Panc1 (cell line): ENCODE data around the gene EPHX1. TPM values are rescaled to one million over a fixed set of nuclear protein-coding genes. Genes with fewer than 3 reads are reported as not detected.
A peak's percentile ranks its signal among the peaks of the same experiment; 100 is the strongest.

Experiments
- ATAC-seq: fragments of 200-7000 bp; cut with Tn5 transposase; 2 replicates; pipeline ENCODE4 v1.9.1; 2020; ENCODE audit warnings: mild to moderate bottlenecking, moderate library complexity
- BruUV-seq: library from RNA; stranded (reverse); fragments of 400-500 nt; replicated peaks from 2 replicates; lab custom pipeline; 2021; lab: Mats Ljungman, UMichigan
- CTCF ChIA-PET: fragments of 300-600 bp; sonication (Branson Sonifier 250); formaldehyde crosslinking; loops from one replicate; lab custom pipeline; 2022; ENCODE audit warnings: antibody characterized with exemption; lab: Charles Lee
- POLR2A ChIA-PET: fragments of 300-600 bp; sonication (Branson Sonifier 250); formaldehyde crosslinking; loops from one replicate; lab custom pipeline; 2022; ENCODE audit warnings: antibody characterized with exemption; lab: Charles Lee
- DNase-seq: peaks from one replicate; pipeline ENCODE4 v3.0.0-alpha.2; 2010; ENCODE audit warnings: low read depth, low spot score
- H3K27ac ChIP-seq: 2 replicates; pipeline ENCODE4 v1.5.1; 2011; ENCODE audit warnings: mild to moderate bottlenecking, low read length, inconsistent platforms
- H3K27me3 ChIP-seq: fragments of 200-500 bp; sonication (Bioruptor generic); 2 replicates; pipeline ENCODE4 v1.6.0; 2014; ENCODE audit warnings: low read length, inconsistent platforms; ENCODE audit not compliant: control insufficient read depth, insufficient read depth
- H3K36me3 ChIP-seq: fragments of 200-500 bp; sonication (Bioruptor generic); 2 replicates; pipeline ENCODE4 v1.5.1; 2014; ENCODE audit warnings: inconsistent platforms, mild to moderate bottlenecking, low read length, moderate library complexity; ENCODE audit not compliant: control insufficient read depth, insufficient read depth
- H3K4me1 ChIP-seq: 2 replicates; pipeline ENCODE4 v1.5.1; 2011; ENCODE audit warnings: inconsistent platforms, mild to moderate bottlenecking, low read length, moderate library complexity; ENCODE audit not compliant: control insufficient read depth, insufficient read depth
- H3K4me3 ChIP-seq, 2 experiments: 2 replicates each; pipeline ENCODE4 v1.5.1; 2011 to 2012; ENCODE audit warnings: low read depth in 2 of 2, low read length in 2 of 2, mild to moderate bottlenecking in 2 of 2, inconsistent platforms in 1 of 2, moderate library complexity in 1 of 2
- H3K9me3 ChIP-seq: fragments of 200-500 bp; sonication (Bioruptor generic); 2 replicates; pipeline ENCODE4 v1.5.1; 2014; ENCODE audit warnings: low read depth, mild to moderate bottlenecking, inconsistent platforms, low read length, moderate library complexity; ENCODE audit not compliant: control insufficient read depth, insufficient read depth
- CTCF ChIP-seq: fragments of 450-650 bp; IDR thresholded peaks from 2 replicates; pipeline ENCODE4 v1.5.1; 2017; ENCODE audit warnings: mild to moderate bottlenecking
- POLR2AphosphoS5 ChIP-seq: IDR thresholded peaks from 2 replicates; pipeline ENCODE4 v1.6.1; 2012; ENCODE audit warnings: mild to moderate bottlenecking, low read depth, low read length, moderate library complexity
- REST ChIP-seq, 2 experiments: IDR thresholded peaks; 2 replicates each; pipeline ENCODE4 v1.6.1; 2011 to 2012; ENCODE audit warnings: low read depth in 2 of 2, control low read depth in 1 of 2, low read length in 1 of 2, mild to moderate bottlenecking in 1 of 2, moderate library complexity in 1 of 2; ENCODE audit not compliant: insufficient read depth in 1 of 2
- SIN3A ChIP-seq: IDR thresholded peaks from 2 replicates; pipeline ENCODE4 v1.6.1; 2012; ENCODE audit warnings: low read depth, mild to moderate bottlenecking, low read length, moderate library complexity, borderline replicate concordance; ENCODE audit not compliant: insufficient read depth
- TCF7L2 ChIP-seq: IDR thresholded peaks from 2 replicates; pipeline ENCODE4 v1.6.1; 2011; ENCODE audit warnings: mild to moderate bottlenecking, low read depth, low read length, inconsistent platforms
- in situ Hi-C: cut with HindIII; loops from 2 replicates; pipeline ENCODE4 v1.10.0; 2016; ENCODE audit warnings: low sequenced_read_pairs, low pct_unique_long_range_greater_than_20kb
- intact Hi-C: fragments of 100-400 bp; cut with micrococcal nuclease; formaldehyde crosslinking; loops from one replicate; pipeline ENCODE4 v1.10.0; 2022; ENCODE audit not compliant: unreplicated experiment
- total RNA-seq: library from RNA; stranded (reverse); gene quantifications from one replicate; pipeline ENCODE4 v1.2.1, GENCODE V29; 2021; ENCODE audit not compliant: unreplicated experiment

The EPHX1 gene
- total RNA-seq, 1 experiment from 2014 or later: 76.4 TPM

GRCh38 chr1:225865514-225865913 is 55.6 kb downstream of the EPHX1 start:
- TF ChIP-seq CTCF (no peak), TCF7L2 (no peak), POLR2AphosphoS5 (no peak), SIN3A (no peak), REST (IDR thresholded peaks at IDR 0.05; ENCODE audit: insufficient read depth in 1 of 2, low read depth in 2 of 2, low read length in 1 of 2) (no peak)
- DNase-seq: no peak
- BruUV-seq: no TSS peak
- no peak overlapping the region for H3K27ac ChIP-seq
- H3K4me1 ChIP-seq: no peaks in the 10 kb centered on the region; the same call in 1 of the 2 replicates
- ChIA-PET CTCF (no interaction called here), POLR2A (no interaction called here)
- H3K36me3 ChIP-seq: 0 out of 2 replicates have a peak, but pooled peaks cover 2% of the 10 kb centered on the region
- no peaks in the 10 kb centered on the region for H3K9me3 ChIP-seq
- in situ Hi-C loops: no loop called here
- ATAC-seq: peak; percentile 52; the same call in 1 of the 2 replicates
- intact Hi-C loops: no loop called here
- no peak overlapping the region for H3K4me3 ChIP-seq
- H3K27me3 ChIP-seq: no peaks in the 10 kb centered on the region

- Histone ChIP-seq H3K4me3 (no peak overlapping the region), H3K27me3 (no peaks in the 10 kb centered on the region), H3K4me1 (peaks cover 5% of the 10 kb centered on the region), H3K9me3 (no peaks in the 10 kb centered on the region), H3K27ac (no peak overlapping the region), H3K36me3 (0 out of 2 replicates have a peak, but pooled peaks cover 2% of the 10 kb centered on the region)
- no TSS peak for BruUV-seq
- POLR2A ChIA-PET: no interaction called here
- ATAC-seq (no peak), DNase-seq (no peak)
- intact Hi-C loops: no loop called here
- CTCF ChIA-PET: no interaction called here
- in situ Hi-C loops: no loop called here
- TF ChIP-seq POLR2AphosphoS5 (no peak), SIN3A (no peak), REST (IDR thresholded peaks at IDR 0.05; ENCODE audit: insufficient read depth in 1 of 2, low read depth in 2 of 2, low read length in 1 of 2) (no peak), CTCF (no peak), TCF7L2 (no peak)
Observed at GRCh38 chr1:225866061-225866837, 56.3 kb downstream of the EPHX1 start.
